Mesothelial cell of epicardium (in vitro differentiated cells): Measurements from ENCODE around the gene C5orf47. TPM values are rescaled to one million over a fixed set of nuclear protein-coding genes. Genes with fewer than 3 reads are reported as not detected.

Experiments
- DNase-seq, 2 experiments: peaks; one replicate each; pipeline ENCODE4 v3.0.0; 2021; ENCODE audit warnings: low spot score in 2 of 2; ENCODE audit not compliant: unreplicated experiment in 2 of 2
- H3K27ac Mint-ChIP-seq: 2 replicates; pipeline ENCODE4 v1.8.0; 2021; ENCODE audit warnings: mixed read lengths
- H3K27me3 Mint-ChIP-seq: 2 replicates; pipeline ENCODE4 v1.8.0; 2021; ENCODE audit warnings: low read depth, mixed read lengths
- H3K36me3 Mint-ChIP-seq: 2 replicates; pipeline ENCODE4 v1.8.0; 2021; ENCODE audit warnings: mixed read lengths
- H3K4me1 Mint-ChIP-seq: 2 replicates; pipeline ENCODE4 v1.8.0; 2021; ENCODE audit warnings: mixed read lengths
- H3K4me3 Mint-ChIP-seq: 2 replicates; pipeline ENCODE4 v1.8.0; 2021; ENCODE audit warnings: mild to moderate bottlenecking, moderate library complexity, mixed read lengths
- H3K9me3 Mint-ChIP-seq: 2 replicates; pipeline ENCODE4 v1.8.0; 2021; ENCODE audit warnings: mixed read lengths
- CTCF ChIP-seq: fragments of 200-600 bp; sonication (generic); IDR thresholded peaks from one replicate; pipeline ENCODE4 v1.5.0; 2021; ENCODE audit warnings: antibody characterized with exemption; ENCODE audit not compliant: unreplicated experiment
- total RNA-seq: library from RNA; stranded (reverse); gene quantifications from 3 replicates; pipeline ENCODE4 v1.2.1, GENCODE V29; 2021

C5orf47 gene
- total RNA-seq, 1 donor from 2014 or later = not detected

GRCh38 chr5:173971681-173972345 is 17.2 kb upstream of the C5orf47 start:
- no peak for DNase-seq
- H3K4me3 Mint-ChIP-seq = no peak overlapping the region
- H3K27ac Mint-ChIP-seq = no peak overlapping the region
- no peaks in the 10 kb centered on the region for H3K27me3 Mint-ChIP-seq
- peaks cover 8% of the 10 kb centered on the region for H3K9me3 Mint-ChIP-seq
- H3K36me3 Mint-ChIP-seq = no peaks in the 10 kb centered on the region
- H3K4me1 Mint-ChIP-seq = peaks cover 34% of the 10 kb centered on the region
- TF ChIP-seq CTCF = no peak

- Mint-ChIP-seq H3K4me3 (peak overlapping the region; percentile 77), H3K4me1 (peaks cover 31% of the 10 kb centered on the region), H3K9me3 (peaks cover 12% of the 10 kb centered on the region), H3K27me3 (peaks cover 5% of the 10 kb centered on the region), H3K36me3 (no peaks in the 10 kb centered on the region), H3K27ac (no peak overlapping the region)
- no peak for DNase-seq
- no peak for TF ChIP-seq CTCF
These were observed 16.4 kb upstream of the C5orf47 start for GRCh38 chr5:173972607-173972924.

GRCh38 chr5:173972925-173973615 is 15.9 kb upstream of the C5orf47 start:
- Mint-ChIP-seq H3K36me3 (no peaks in the 10 kb centered on the region), H3K9me3 (peaks cover 14% of the 10 kb centered on the region), H3K4me1 (peaks cover 30% of the 10 kb centered on the region), H3K4me3 (peak overlapping the region; percentile 77), H3K27me3 (peaks cover 9% of the 10 kb centered on the region), H3K27ac (peak overlapping the region; percentile 74)
- DNase-seq = peak; percentile 61 to 87
- TF ChIP-seq CTCF = peak; percentile 93

- no peak for TF ChIP-seq CTCF
- DNase-seq = no peak
- Mint-ChIP-seq H3K4me3 (peak overlapping the region; percentile 77), H3K27ac (peak overlapping the region; percentile 74), H3K27me3 (peaks cover 11% of the 10 kb centered on the region), H3K4me1 (peaks cover 27% of the 10 kb centered on the region), H3K36me3 (no peaks in the 10 kb centered on the region), H3K9me3 (peaks cover 14% of the 10 kb centered on the region)
These were observed 15.4 kb upstream of the C5orf47 start for GRCh38 chr5:173973616-173973969.

DNA sequence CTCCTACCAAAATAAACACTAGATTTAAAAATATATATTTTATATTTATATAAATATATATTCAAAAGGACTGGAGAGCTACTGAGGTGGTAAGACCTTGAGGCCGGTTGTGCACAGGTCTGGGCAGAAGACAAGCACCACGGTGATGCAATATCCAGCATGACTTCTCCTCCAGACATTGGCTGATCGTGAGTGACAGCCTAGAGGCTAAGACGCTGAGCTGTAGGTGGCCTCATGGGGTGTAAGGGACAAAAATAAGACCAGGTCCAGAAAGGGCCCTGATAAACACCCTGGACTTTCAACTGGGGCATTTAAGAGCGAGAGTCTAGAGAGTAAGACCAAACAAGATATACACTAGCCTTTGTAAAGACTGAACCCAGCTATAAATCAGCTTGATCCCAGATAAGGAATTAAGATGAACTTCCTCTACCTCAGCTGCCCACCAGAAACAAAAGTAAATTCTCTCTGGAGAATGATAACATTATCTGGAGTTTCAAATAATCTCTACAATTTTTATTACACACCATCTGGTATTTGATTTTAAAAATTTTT is 14.2 kb upstream of the C5orf47 start:
- peaks cover 16% of the 10 kb centered on the region for H3K27me3 Mint-ChIP-seq
- peaks cover 14% of the 10 kb centered on the region for H3K9me3 Mint-ChIP-seq
- DNase-seq = no peak
- H3K4me3 Mint-ChIP-seq = no peak overlapping the region
- peaks cover 20% of the 10 kb centered on the region for H3K4me1 Mint-ChIP-seq
- no peak overlapping the region for H3K27ac Mint-ChIP-seq
- no peaks in the 10 kb centered on the region for H3K36me3 Mint-ChIP-seq
- TF ChIP-seq CTCF = no peak
